B cell (primary cell): ENCODE data around the gene PNLIPRP2. TPM values are rescaled to one million over a fixed set of nuclear protein-coding genes. Genes with fewer than 3 reads are reported as not detected.

Experiments used
- ATAC-seq: fragments of 200-7000 bp; cut with Tn5 transposase; one replicate; pipeline ENCODE4 v1.10.0; 2021; ENCODE audit warnings: low read depth, mild to moderate bottlenecking, moderate number of reproducible peaks, moderate library complexity
- CTCF ChIA-PET: fragments of 350-600 bp; sonication (Branson Sonifier 250); formaldehyde crosslinking; loops from one replicate; lab custom pipeline; 2021; ENCODE audit warnings: antibody characterized with exemption, inconsistent platforms; lab: Charles Lee
- POLR2A ChIA-PET: fragments of 350-600 bp; sonication (Branson Sonifier 250); formaldehyde crosslinking; loops from one replicate; lab custom pipeline; 2021; ENCODE audit warnings: antibody characterized with exemption; lab: Charles Lee
- DNase-seq: peaks from one replicate; pipeline ENCODE4 v3.0.0; 2013
- H2AFZ ChIP-seq: 2 replicates; pipeline ENCODE4 v1.6.1; 2012; ENCODE audit warnings: mild to moderate bottlenecking, low read depth, low read length; ENCODE audit not compliant: insufficient read depth, poor library complexity, severe bottlenecking
- H3K27ac ChIP-seq, 2 donors: 1 replicate in 1 of 2; 2 replicates in 1 of 2; pipeline ENCODE4 v1.5.1; 2012 to 2013; ENCODE audit warnings: low read length in 2 of 2, mild to moderate bottlenecking in 2 of 2, moderate library complexity in 1 of 2
- H3K27me3 ChIP-seq, 4 experiments: fragments of 200-600 bp in 1 of 4; sonication (generic) in 1 of 4; replicated peaks in 1 of 4; 1 replicate in 2 of 4; 2 replicates in 2 of 4; pipeline versions ENCODE4 v1.6.1 to v1.7.0; 2013 to 2016; ENCODE audit warnings: low read length in 3 of 4, mild to moderate bottlenecking in 2 of 4, mixed read lengths in 1 of 4, moderate library complexity in 1 of 4; ENCODE audit not compliant: insufficient read depth in 4 of 4, control insufficient read depth in 3 of 4; ENCODE audit errors: control extremely low read depth in 1 of 4
- H3K36me3 ChIP-seq, 2 experiments: replicated peaks in 1 of 2; 1 replicate in 1 of 2; 2 replicates in 1 of 2; pipeline versions ENCODE4 v1.6.1 to v1.7.1; 2013; ENCODE audit warnings: low read length in 1 of 2; ENCODE audit not compliant: insufficient read depth in 2 of 2, control insufficient read depth in 1 of 2; ENCODE audit errors: control extremely low read depth in 1 of 2, extremely low read depth in 1 of 2
- H3K4me1 ChIP-seq, 2 donors: fragments of 200-600 bp in 1 of 2; sonication (generic) in 1 of 2; 1 replicate in 1 of 2; 2 replicates in 1 of 2; pipeline versions ENCODE4 v1.5.1 to v1.6.1; 2013 to 2017; ENCODE audit warnings: low read length in 2 of 2; ENCODE audit not compliant: control insufficient read depth in 2 of 2, insufficient read depth in 2 of 2
- H3K4me2 ChIP-seq: replicated peaks from 2 replicates; pipeline ENCODE3; 2012; ENCODE audit warnings: mild to moderate bottlenecking, low read depth, low read length; ENCODE audit not compliant: poor library complexity, severe bottlenecking
- H3K4me3 ChIP-seq, 5 experiments: fragments of 200-600 bp in 1 of 5; sonication (generic) in 1 of 5; 1 replicate in 3 of 5; 2 replicates in 2 of 5; pipeline versions ENCODE4 v1.5.1 to v1.7.0; 2011 to 2016; ENCODE audit warnings: low read length in 4 of 5, mild to moderate bottlenecking in 4 of 5, low read depth in 2 of 5, control low read depth in 1 of 5, moderate library complexity in 1 of 5; ENCODE audit not compliant: insufficient read depth in 1 of 5; ENCODE audit errors: control extremely low read depth in 1 of 5, extremely low read depth in 1 of 5
- H3K79me2 ChIP-seq: fragments of 200-600 bp; sonication (generic); one replicate; pipeline ENCODE4 v1.6.0; 2016; ENCODE audit warnings: low read length; ENCODE audit not compliant: control insufficient read depth, insufficient read depth
- H3K9ac ChIP-seq: fragments of 200-600 bp; sonication (generic); 2 replicates; pipeline ENCODE4 v1.6.1; 2017; ENCODE audit warnings: mild to moderate bottlenecking, low read length, moderate library complexity
- H3K9me3 ChIP-seq, 3 donors: one replicate each; pipeline versions ENCODE4 v1.6.1 to v1.7.1; 2013; ENCODE audit warnings: low read length in 2 of 3; ENCODE audit not compliant: control insufficient read depth in 2 of 3, insufficient read depth in 1 of 3; ENCODE audit errors: control extremely low read depth in 1 of 3
- H4K20me1 ChIP-seq: 2 replicates; pipeline ENCODE4 v1.6.0; 2012; ENCODE audit warnings: mild to moderate bottlenecking, low read length; ENCODE audit not compliant: insufficient read depth, control insufficient read depth, poor library complexity, severe bottlenecking
- H3K27ac Mint-ChIP-seq: one replicate; pipeline ENCODE4 v1.8.0; 2021; ENCODE audit warnings: mixed read lengths
- H3K27me3 Mint-ChIP-seq: one replicate; pipeline ENCODE4 v1.8.0; 2021; ENCODE audit warnings: mixed read lengths
- H3K4me1 Mint-ChIP-seq: one replicate; pipeline ENCODE4 v1.8.0; 2021; ENCODE audit warnings: mixed read lengths
- H3K4me3 Mint-ChIP-seq: one replicate; pipeline ENCODE4 v1.8.0; 2021; ENCODE audit warnings: mixed read lengths
- H3K9me3 Mint-ChIP-seq: one replicate; pipeline ENCODE4 v1.8.0; 2022; ENCODE audit warnings: mixed read lengths; ENCODE audit not compliant: insufficient read depth
- CTCF ChIP-seq: fragments of 200-600 bp; IDR thresholded peaks from one replicate; pipeline ENCODE4 v1.8.0; 2022; ENCODE audit warnings: antibody characterized with exemption, mild to moderate bottlenecking
- EZH2 ChIP-seq: IDR thresholded peaks from 2 replicates; pipeline ENCODE4 v1.6.1; 2012; ENCODE audit warnings: borderline replicate concordance, low read depth, mild to moderate bottlenecking, moderate library complexity, low read length; ENCODE audit not compliant: insufficient read depth, poor library complexity, severe bottlenecking
- WGBS: methylation state at CpG from one replicate; pipeline ENCODE4 v1.1.5; 2013; ENCODE audit warnings: missing lambda C conversion rate; ENCODE audit not compliant: insufficient coverage; 5-methylcytosine and 5-hydroxymethylcytosine counted together
- intact Hi-C: fragments of 100-400 bp; cut with micrococcal nuclease; formaldehyde crosslinking; loops from one replicate; pipeline ENCODE4 v1.10.0; 2022
- polyA plus RNA-seq: library from polyadenylated mRNA; depleted of rRNA; stranded (reverse); fragments of >200 nt; gene quantifications from 2 replicates; pipeline ENCODE4 v1.2.3, GENCODE V29; 2012
- total RNA-seq, 2 donors: library from RNA; stranded (reverse); fragments of 120-200 nt in 1 of 2; gene quantifications; 1 replicate in 1 of 2; 2 replicates in 1 of 2; pipeline versions ENCODE4 v1.2.3 to v1.2.4, GENCODE V29; 2013 to 2022

Gene PNLIPRP2
- total and polyA plus RNA-seq, 2 donors (not counting 1 experiment from before 2014, with no cell fraction given), result not detected

GRCh38 chr10:116587878-116588591 lies 32.7 kb upstream of the PNLIPRP2 start:
- WGBS, result 97% methylated on average over 4 of the region's 8 CpGs
- CTCF ChIA-PET, result no interaction called here
- POLR2A ChIA-PET, result no interaction called here

More at GRCh38 chr10:116587878-116588591, 32.7 kb upstream of the PNLIPRP2 start:
- Histone ChIP-seq H3K36me3 (no peaks in the 10 kb centered on the region), H3K27me3 (no peaks in the 10 kb centered on the region), H3K4me1 (no peaks in the 10 kb centered on the region), H3K9ac (no peak overlapping the region), H4K20me1 (no peaks in the 10 kb centered on the region), H3K4me2 (no peak overlapping the region), H3K27ac (no peak overlapping the region), H2AFZ (no peak overlapping the region), H3K79me2 (no peaks in the 10 kb centered on the region), H3K9me3 (peaks cover 0 to 1% (median 0%) of the 10 kb centered on the region in 3 donors), H3K4me3 (no peak overlapping the region)
- H3K9me3 Mint-ChIP-seq, result no peaks in the 10 kb centered on the region
- no peak for ATAC-seq
- H3K4me1 Mint-ChIP-seq, result no peaks in the 10 kb centered on the region
- intact Hi-C loops, result no loop called here
- TF ChIP-seq CTCF (no peak), EZH2 (no peak)
- no peak overlapping the region for H3K4me3 Mint-ChIP-seq
- DNase-seq, result no peak
- no peak overlapping the region for H3K27ac Mint-ChIP-seq
- no peaks in the 10 kb centered on the region for H3K27me3 Mint-ChIP-seq
